Psoas muscle (tissue), 8 donors: ENCODE results near the gene PFDN5. TPM values are rescaled to one million over a fixed set of nuclear protein-coding genes. Genes with fewer than 3 reads are reported as not detected.
A peak's percentile ranks its signal among the peaks of the same experiment; 100 is the strongest.

Experiments
- ATAC-seq, 4 donors: fragments of 200-7000 bp; cut with Tn5 transposase; one replicate each; pipeline ENCODE4 v1.9.1; 2020; ENCODE audit warnings: moderate library complexity in 3 of 4, mild to moderate bottlenecking in 2 of 4
- DNase-seq, 2 donors: peaks; one replicate each; pipeline ENCODE4 v3.0.0-alpha.2; 2020
- H3K27ac ChIP-seq: fragments of 200-600 bp; one replicate; pipeline ENCODE4 v1.8.0; 2022
- H3K27me3 ChIP-seq, 3 donors: fragments of 200-600 bp in 1 of 3; one replicate each; pipeline versions ENCODE4 v1.6.1 to v1.8.0; 2013 to 2022; ENCODE audit warnings: low read length in 2 of 3, mild to moderate bottlenecking in 2 of 3, moderate library complexity in 1 of 3; ENCODE audit not compliant: insufficient read depth in 3 of 3
- H3K36me3 ChIP-seq, 2 donors: fragments of 200-600 bp in 1 of 2; one replicate each; pipeline versions ENCODE4 v1.6.1 to v1.8.0; 2013 to 2022; ENCODE audit warnings: low read depth in 1 of 2, mild to moderate bottlenecking in 1 of 2, moderate library complexity in 1 of 2; ENCODE audit not compliant: insufficient read depth in 1 of 2
- H3K4me1 ChIP-seq: fragments of 200-600 bp; one replicate; pipeline ENCODE4 v1.8.0; 2022
- H3K4me3 ChIP-seq: fragments of 200-600 bp; one replicate; pipeline ENCODE4 v1.8.0; 2022; ENCODE audit warnings: mild to moderate bottlenecking
- H3K9me3 ChIP-seq: fragments of 200-600 bp; one replicate; pipeline ENCODE4 v1.8.0; 2022
- WGBS, 3 donors: extraction: QIAGEN DNeasy Blood & Tissue Kit; methylation state at CpG; one replicate each; pipeline versions ENCODE4 v1.1.6 to v1.1.7; 2013; 5-methylcytosine and 5-hydroxymethylcytosine counted together
- intact Hi-C, 2 donors: fragments of 100-400 bp; cut with DNase I; formaldehyde crosslinking; loops; one replicate each; pipeline versions ENCODE4 v1.11.0 to v1.14.2; 2022
- polyA plus RNA-seq, 3 donors: library from polyadenylated mRNA; stranded (reverse); fragments of 200-250 nt; gene quantifications; one replicate each; pipeline ENCODE4 v1.2.3, GENCODE V29; 2013
- total RNA-seq, 4 donors: library from RNA; stranded (reverse); fragmentation: NEBNext Ultra II Directional in 2 of 4; extraction: Animal tissue kit (Norgen Biotek cat#: 25700) in 2 of 4; gene quantifications; one replicate each; pipeline versions ENCODE4 v1.2.1 to v1.2.4, GENCODE V29; 2021 to 2023
- TF ChIP-seq, protein P1 (sequence below): fragments of 200-600 bp; IDR thresholded peaks from one replicate; pipeline ENCODE4 v1.8.0; 2022; ENCODE audit warnings: antibody characterized with exemption
- donor health status: healthy with polysubstance abuse.
- donor health status: DM: no; HTN: no; CAD: no; lungs with moderate emphysema.
- donor health status: Bipolar disorder and iron deficiency.
- donor health status: healthy.
- donor health status: DM: yes; HTN: yes; CAD: no.
- donor health status: DM: no; HTN: no; CAD: no.
- donor health status: DM: no; HTN: no; CAD: no.
- donor health status: DM: yes; HTN: yes; CAD: no.

PFDN5 gene
- total and polyA plus RNA-seq, 7 donors: 239 to 603 (median 282) TPM

DNA sequence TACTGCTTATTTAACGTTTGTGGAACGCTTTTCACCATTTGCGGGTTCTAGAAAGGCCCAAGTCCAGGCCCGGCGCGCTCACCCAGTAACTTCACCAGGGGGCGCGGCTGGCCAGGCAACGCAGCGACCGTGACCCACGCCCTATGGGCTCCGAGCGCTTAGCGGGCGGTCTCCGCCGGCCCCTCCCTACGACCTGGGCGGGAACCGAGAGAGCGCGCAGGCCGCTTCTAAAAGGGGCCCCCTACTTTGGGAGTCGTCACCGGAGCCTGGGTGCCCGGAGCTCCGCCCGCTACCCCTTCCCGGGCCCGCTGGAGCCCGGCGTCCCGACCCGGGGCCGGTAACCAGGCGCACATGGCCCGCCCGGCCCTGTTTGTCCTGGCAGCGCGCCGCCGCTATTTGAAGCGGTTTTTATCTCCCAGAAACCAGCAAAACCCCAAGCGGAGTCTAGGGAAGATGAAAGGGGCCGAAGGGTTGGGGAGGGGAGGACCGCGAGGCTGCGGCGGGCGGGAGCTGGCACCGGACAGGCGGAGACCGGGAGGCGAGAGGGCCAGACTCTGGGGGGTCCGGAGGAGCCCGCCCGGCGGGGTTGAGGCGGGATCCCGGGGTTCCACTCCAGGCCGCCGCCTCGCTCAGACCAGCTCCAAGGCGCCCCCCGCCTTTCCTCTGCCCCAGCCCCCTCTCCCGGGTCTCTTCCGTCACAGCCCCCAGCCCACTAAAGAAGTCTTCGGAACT, 29.6 kb downstream of the PFDN5 start:
- TF ChIP-seq, protein P1, sequence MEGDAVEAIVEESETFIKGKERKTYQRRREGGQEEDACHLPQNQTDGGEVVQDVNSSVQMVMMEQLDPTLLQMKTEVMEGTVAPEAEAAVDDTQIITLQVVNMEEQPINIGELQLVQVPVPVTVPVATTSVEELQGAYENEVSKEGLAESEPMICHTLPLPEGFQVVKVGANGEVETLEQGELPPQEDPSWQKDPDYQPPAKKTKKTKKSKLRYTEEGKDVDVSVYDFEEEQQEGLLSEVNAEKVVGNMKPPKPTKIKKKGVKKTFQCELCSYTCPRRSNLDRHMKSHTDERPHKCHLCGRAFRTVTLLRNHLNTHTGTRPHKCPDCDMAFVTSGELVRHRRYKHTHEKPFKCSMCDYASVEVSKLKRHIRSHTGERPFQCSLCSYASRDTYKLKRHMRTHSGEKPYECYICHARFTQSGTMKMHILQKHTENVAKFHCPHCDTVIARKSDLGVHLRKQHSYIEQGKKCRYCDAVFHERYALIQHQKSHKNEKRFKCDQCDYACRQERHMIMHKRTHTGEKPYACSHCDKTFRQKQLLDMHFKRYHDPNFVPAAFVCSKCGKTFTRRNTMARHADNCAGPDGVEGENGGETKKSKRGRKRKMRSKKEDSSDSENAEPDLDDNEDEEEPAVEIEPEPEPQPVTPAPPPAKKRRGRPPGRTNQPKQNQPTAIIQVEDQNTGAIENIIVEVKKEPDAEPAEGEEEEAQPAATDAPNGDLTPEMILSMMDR: peak; percentile 78
- peak overlapping the region; percentile 88 for H3K4me3 ChIP-seq
- H3K27ac ChIP-seq: peak overlapping the region; percentile 95
- 0% methylated on average over 55 to 69 of the region's 69 CpGs for WGBS, 3 donors
- ATAC-seq: peak; percentile 81 to 83 (median 82)
- DNase-seq: peak; percentile 94 to 97
- no peaks in the 10 kb centered on the region for H3K9me3 ChIP-seq
- peaks cover 0 to under 1% of the 10 kb centered on the region in 2 donors for H3K36me3 ChIP-seq
- H3K4me1 ChIP-seq: peaks cover 24% of the 10 kb centered on the region
- no peaks in the 10 kb centered on the region for H3K27me3 ChIP-seq
- intact Hi-C loops: loop anchor here in 1 of 2 donors (2.0 kb wide), 1 partner anchor 176 kb away; the partner anchor contains the start of gene TARBP2

DNA sequence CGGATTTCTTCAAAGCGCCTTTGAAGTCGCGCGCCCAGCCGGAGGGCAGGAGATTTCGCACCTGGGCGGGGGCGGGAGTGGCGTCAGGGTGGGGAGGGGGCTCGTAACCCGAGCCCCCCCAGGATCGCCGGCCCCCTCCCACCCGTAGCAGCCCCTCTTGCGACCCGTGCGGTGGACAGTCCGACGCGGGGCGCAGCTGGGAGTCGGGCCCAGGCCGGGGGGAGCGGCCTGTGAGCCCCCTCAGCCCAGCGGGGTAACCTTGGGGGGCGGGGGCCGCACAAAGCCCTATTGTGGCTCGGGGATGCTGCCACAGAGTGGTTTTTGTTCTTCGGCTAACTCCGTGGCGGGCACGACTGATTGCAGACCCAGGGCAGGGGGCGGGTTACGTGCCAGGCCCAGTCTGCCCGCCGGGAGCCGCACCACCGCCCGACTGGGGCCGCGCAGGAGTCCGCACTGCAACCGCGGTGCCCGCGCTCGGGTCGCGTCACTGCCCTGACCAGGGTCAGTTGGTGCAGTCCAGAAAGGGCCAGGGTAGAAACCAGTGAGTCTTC, 30.2 kb downstream of the PFDN5 start:
- peaks cover 18% of the 10 kb centered on the region for H3K4me1 ChIP-seq
- H3K36me3 ChIP-seq: no peaks in the 10 kb centered on the region
- peak; percentile 53 to 74 for DNase-seq
- H3K4me3 ChIP-seq: peak overlapping the region; percentile 88
- intact Hi-C loops: loop anchor here in 1 of 2 donors (2.0 kb wide), 2 partner anchors 19 to 175 kb away; partner anchors contain the start of gene TARBP2
- no peaks in the 10 kb centered on the region for H3K27me3 ChIP-seq
- H3K27ac ChIP-seq: peak overlapping the region; percentile 95
- no peaks in the 10 kb centered on the region for H3K9me3 ChIP-seq
- TF ChIP-seq, protein P1: no peak
- ATAC-seq: peak in 3 of 4 donors; percentile 39 to 54 (median 42)
- 0 to 1% (median 1%) methylated on average over 34 to 50 of the region's 50 CpGs for WGBS, 3 donors

DNA sequence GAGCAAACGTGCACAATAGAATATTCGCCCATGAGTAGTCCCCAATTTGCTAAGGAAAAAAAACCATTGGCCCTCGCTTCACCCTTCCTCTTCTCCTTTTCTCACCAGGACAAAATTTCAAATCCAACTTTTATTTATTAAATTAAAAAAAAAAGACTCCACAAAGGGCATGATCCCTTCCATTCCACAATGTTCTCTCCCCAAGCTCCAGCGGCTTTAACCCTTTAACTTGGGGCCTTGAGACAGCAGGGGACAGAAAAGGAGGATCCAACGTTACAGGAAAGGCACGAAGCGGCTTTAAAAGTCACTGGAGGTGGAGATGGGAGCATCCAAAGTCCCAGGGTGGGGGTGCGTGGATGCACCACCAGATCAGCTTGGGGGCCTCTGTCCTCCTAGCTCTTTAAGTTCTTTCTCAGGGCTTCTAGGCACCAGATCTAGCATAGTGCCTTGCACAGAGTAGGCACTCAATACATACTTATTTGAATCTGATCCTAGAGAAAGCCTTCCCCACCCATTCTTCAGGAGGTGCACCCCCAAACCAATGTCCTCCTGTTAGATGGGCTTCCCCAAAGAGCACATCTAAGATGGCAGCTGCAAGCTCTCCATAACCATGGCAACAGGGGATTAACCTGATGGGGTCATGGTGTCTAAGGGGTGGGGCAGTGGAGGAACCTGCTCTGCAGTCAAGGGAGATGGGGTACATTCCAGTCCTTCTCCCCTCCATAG, 31.3 kb downstream of the PFDN5 start:
- WGBS, 3 donors: 76 to 83% (median 81%) methylated on average over 8 of the region's 8 CpGs

DNA sequence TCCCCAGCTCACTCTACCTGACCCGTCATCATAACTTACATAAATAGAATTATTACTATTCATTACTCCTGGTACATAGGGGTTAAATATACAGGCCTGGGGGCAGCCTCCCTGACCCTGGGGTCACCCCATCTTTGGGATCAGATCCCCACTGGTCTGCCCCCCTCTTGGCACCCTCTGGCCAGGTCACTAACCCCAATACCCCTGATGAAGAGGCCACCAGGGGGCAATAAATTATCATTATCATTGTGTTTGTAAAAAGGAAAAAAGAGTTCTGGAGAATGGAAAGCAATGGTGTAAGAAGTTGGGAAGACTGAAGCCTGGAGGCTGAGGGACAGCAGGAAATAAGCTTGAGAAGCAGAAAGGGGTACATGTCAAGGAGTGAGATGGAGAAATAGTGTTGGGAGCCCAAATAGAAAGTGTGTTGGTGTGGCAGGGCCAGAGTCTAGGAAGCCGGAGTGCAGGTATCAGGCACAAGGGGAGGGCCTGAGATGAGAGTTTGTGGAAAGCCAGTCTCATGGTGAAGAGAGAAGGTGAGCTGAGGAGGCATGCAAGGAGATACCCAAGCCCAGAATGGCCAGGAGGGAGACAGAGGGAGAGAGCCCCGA, 32.2 kb downstream of the PFDN5 start:
- WGBS, 3 donors: 80 to 87% (median 82%) methylated on average over 3 of the region's 3 CpGs

More for the DNA sequence above, 31.3 kb downstream of the PFDN5 start:
- intact Hi-C loops: loop anchor here in 1 of 2 donors (2.0 kb wide), 1 partner anchor 18 kb away; no protein-coding TSS in a partner anchor
- DNase-seq: peak in 1 of 2 donors; percentile 6
- Histone ChIP-seq H3K36me3 (no peaks in the 10 kb centered on the region), H3K9me3 (no peaks in the 10 kb centered on the region), H3K27me3 (no peaks in the 10 kb centered on the region), H3K4me3 (peak overlapping the region; percentile 88), H3K27ac (no peak overlapping the region), H3K4me1 (peaks cover 15% of the 10 kb centered on the region)
- TF ChIP-seq, protein P1: no peak
- no peak for ATAC-seq

More for the DNA sequence above, 32.2 kb downstream of the PFDN5 start:
- TF ChIP-seq, protein P1: peak; percentile 16
- peak in 1 of 2 donors; percentile 40 for DNase-seq
- no peaks in the 10 kb centered on the region for H3K36me3 ChIP-seq
- H3K4me1 ChIP-seq: peaks cover 8% of the 10 kb centered on the region
- H3K4me3 ChIP-seq: no peak overlapping the region
- H3K27ac ChIP-seq: no peak overlapping the region
- peaks cover 0 to 2% (median 0%) of the 10 kb centered on the region in 3 donors for H3K27me3 ChIP-seq
- no peak for ATAC-seq
- intact Hi-C loops: loop anchor here in 1 of 2 donors (2.0 kb wide), 1 partner anchor 17 kb away; no protein-coding TSS in a partner anchor
- H3K9me3 ChIP-seq: no peaks in the 10 kb centered on the region
